Activated naive CD8-positive, alpha-beta T cell treated with anti-CD3 and anti-CD28 coated beads, Interleukin-2, amount 50 U/mL, for 16 hours (primary cell): Measurements from ENCODE around the gene OXT.
"Not testable (repeated sequence)": the region's sequence is repeated elsewhere in the genome, so short reads cannot be mapped to it uniquely, and the experiment has no call there.

ENCODE experiments used
- DNase-seq: peaks from one replicate; pipeline ENCODE4 v3.0.0-alpha.2; 2020; ENCODE audit warnings: low read depth, low spot score

Gene OXT

GRCh38 chr20:3071610-3072529 is at the start of gene OXT:
TSS of gene OXT (plus strand) at chr20:3071620. CDS start at chr20:3071656, 36 bp downstream.
- DNase-seq: peak; percentile 35

- no peak for DNase-seq
These were observed 49.6 kb upstream of the OXT start for GRCh38 chr20:3021777-3022176.

DNA sequence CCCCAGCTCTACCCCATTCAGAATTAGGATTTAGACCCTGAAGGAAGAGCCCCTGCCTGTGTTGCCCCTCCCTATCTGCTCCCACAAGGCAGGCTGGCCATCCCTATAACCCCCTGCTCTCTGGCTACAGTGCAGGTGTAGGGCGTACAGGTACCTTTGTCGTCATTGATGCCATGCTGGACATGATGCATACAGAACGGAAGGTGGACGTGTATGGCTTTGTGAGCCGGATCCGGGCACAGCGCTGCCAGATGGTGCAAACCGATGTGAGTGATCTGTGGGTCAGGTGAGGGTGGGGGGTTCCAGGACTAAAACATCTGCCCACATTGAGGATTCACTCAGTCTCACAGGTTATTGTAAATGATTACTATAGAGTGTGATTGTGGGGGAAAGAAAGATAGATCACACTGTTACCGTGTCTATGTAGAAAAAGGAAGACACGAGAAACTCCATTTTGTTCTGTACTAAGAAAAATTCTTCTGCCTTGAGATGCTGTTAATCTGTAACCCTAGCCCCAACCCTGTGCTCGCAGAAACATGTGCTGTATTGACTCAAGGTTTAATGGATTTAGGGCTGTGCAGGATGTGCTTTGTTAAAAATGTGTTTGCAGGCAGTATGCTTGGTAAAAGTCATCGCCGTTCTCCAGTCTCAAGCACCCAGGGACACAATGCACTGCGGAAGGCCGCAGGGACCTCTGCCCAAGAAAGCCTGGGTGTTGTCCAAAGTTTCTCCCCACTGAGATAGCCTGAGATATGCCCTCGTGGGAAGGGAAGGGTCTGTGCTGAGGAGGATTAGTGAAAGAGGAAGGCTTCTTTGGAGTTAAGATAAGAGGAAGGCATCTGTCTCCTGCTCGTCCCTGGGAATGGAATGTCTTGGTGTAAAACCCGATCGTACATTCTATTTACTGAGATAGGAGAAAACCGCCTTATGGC is 48.6 kb upstream of the OXT start:
- DNase-seq: not testable (repeated sequence)

GRCh38 chr20:3027987-3028386 is 43.4 kb upstream of the OXT start:
- no peak for DNase-seq

DNA sequence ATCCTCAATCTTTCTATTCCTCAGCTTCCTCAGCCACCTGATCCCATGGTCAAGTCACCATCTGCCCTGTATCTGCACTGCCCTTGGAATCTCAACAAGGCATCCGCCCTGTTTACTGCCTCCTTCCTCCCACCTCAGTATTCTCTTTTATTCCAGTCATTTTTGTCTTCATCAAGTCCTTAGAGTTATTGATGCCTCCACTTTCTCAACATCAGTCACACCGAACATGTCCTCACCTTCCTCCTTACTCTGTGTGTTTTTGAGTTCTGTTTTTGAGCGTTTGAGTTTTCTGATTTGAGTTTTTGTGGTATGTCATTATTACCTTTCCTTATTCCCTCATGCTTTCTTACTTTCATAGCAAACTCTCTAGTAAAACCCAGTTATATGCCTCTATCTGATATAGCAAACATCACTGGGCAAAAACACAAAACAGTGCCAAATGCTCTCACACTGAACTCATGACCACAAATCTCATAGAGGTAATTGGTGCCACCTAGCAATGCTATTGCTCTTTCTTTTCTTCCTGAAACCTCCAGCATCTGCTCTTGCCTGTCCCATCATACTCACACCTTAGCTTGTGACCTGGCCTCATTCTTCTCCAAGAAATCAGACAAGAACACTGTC is 39.8 kb upstream of the OXT start:
- no peak for DNase-seq

- no peak for DNase-seq
These were observed 38.8 kb upstream of the OXT start for GRCh38 chr20:3032624-3033023.

DNA sequence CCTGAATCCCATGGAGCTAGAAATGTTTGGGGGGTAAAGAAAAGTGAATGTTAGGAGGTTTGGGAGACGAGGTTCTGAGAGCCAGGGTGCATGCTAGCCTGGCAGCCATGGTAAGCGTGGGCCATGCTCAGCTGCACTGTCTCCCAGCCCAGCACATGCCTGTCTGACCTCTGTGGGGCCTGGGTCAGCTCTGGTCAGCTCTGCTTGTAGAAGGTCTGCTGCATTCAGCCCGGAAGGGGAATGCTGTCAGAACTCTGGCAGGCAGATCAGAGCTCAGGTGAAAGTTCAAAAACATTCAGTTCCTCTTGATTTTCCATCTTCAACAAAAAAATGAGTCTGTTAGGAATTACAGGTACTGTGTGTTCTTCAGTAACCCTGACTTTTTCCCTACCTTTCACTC is 33.8 kb upstream of the OXT start:
- no peak for DNase-seq

DNA sequence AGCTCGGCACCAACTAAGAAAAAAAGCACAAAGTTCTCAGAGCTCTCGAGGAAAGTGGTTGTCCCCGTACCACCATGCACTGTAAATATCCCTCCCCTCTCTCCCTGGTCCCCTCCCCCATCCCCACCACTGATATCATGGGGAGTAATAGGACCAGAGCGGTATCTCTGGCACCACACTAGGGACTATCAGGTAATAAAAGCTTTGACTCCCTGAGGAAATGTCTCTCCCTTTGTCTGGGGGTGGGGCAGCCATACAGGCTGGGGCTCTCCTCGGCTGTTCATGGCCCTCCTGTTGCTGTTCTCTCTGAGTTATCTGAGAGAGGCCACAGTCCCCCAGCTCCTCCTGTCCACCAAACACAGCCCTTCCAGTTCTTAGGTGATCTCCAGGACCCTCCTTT is 33.0 kb upstream of the OXT start:
- no peak for DNase-seq

GRCh38 chr20:3039426-3039825 is 32.0 kb upstream of the OXT start:
- DNase-seq: no peak

- DNase-seq: no peak
These were observed 31.3 kb upstream of the OXT start for GRCh38 chr20:3040086-3040485.

- DNase-seq: no peak
These were observed 29.5 kb upstream of the OXT start for GRCh38 chr20:3041854-3042409.

DNA sequence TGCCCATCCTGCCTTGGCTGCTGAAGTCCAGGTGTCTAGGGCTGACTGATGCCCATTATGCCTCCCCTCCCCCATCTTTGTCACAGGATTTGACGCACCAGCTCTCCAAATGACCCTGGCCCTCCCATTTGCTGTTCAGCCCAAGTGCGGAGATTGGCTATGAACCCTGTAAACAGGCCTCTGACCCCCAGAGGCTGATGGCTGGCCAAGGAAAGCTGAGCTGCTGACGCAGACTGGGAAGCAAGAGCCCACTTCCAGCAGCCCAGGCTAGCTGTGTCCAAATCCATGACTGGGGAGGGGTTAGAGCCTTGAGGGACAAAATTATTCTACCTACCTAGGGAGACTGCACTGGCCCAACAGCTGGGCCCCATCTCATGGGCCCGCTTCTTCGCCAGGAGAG is 28.8 kb upstream of the OXT start:
- no peak for DNase-seq

- no peak for DNase-seq
These were observed 28.1 kb upstream of the OXT start, which contains the start of gene GNRH2 for GRCh38 chr20:3043322-3043721. TSS of gene GNRH2 (plus strand) at chr20:3043622. CDS start at chr20:3044415, 793 bp downstream.

DNA sequence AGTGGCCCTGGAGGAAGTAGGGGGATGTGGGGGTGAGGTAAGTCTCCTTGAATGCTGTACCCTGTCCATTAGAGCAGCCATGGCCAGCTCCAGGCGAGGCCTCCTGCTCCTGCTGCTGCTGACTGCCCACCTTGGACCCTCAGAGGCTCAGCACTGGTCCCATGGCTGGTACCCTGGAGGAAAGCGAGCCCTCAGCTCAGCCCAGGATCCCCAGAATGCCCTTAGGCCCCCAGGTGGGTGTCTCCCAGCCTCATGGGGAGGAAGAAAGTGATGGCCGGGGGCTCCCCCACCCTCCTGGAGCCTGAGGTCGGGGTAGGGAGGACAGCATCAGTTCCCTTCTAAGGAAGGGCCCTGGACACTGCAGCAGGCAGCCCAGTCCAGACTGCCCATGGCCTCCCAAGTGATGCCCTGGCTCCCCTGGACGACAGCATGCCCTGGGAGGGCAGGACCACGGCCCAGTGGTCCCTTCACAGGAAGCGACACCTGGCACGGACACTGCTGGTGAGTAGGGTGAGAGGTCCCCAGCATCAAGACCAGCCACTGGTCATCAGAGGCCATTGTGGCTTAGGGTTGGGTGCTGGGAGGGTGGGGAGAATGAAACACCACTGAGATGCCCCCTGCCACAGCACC is 27.0 kb upstream of the OXT start:
- DNase-seq: no peak

DNA sequence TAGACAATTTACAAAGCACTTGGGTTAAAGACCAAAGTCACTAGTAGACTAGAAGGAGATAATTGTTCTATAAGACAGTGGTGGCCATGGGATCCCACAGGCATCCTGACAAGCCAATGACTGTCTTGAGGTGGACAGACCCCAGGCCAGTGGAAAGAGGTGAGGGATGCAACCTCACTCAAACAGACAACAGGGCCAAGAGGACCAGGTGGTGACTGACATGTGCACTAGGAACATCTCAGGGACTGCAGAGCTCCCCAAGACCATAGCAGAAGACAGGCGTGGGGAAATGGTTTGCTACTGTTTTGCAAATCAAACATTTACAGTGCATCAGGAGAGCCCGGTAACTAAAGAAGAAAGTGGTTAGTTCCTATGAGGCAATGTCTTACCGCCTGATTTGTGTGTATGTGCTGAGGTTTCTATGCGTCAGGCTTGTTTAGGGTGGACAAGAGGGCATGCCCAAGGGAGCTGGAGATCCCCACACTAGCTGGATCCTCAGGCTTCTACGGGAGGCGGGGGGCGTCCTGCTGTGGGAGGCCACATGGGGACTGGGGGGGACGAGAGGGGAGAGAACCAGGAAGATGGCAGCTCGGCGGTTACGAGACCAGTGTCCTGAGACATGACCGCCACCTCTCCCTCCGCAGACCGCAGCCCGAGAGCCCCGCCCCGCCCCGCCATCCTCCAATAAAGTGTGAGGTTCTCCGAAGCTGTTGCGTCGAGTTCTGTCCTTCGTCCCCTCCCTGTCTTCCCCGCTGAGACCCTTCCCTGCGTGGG is 26.2 kb upstream of the OXT start:
- no peak for DNase-seq

- DNase-seq: peak; percentile 58
These were observed 25.4 kb upstream of the OXT start, which contains the start of gene MRPS26 for GRCh38 chr20:3045816-3046676. TSS of gene MRPS26 (plus strand) at chr20:3046052. CDS start at chr20:3046069, 17 bp downstream.

DNA sequence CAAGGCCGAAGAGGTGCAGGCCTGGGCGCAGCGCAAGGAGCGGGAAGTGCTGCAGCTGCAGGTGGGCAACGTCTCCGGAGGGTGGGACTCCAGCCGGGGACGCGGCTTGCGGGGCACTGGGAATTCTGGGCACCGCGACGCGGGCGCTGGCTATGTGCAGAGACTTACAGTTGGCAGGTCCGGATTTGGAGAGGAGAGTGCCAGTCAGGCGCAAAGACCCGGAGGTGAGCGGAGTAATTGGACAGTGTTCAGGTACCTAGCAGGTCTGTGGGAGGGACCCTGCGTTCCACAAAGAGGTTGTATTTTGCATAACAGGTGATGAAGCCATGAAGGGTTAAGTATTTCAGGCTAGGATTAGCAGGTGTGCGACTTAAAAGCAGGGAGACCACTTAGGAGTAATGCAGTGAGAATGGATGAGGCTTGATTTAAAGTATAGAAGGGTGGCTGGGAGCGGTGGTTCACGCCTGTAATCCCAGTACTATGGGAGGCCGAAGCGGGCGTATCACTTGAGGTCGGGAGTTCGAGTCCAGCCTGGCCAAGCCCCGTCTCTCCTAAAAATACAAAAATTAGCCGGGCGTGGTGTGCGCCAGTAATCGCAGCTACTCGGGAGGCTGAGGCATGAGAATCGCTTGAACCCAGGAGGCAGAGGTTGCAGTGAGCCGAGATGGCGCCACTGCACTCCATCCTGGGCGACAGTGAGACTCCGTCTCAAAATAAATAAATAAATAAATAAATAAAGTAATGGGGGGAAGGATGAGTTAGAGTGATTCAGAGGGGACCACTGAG is 24.6 kb upstream of the OXT start:
- no peak for DNase-seq
